Stimulated activated CD4-positive, alpha-beta T cell treated with anti-CD3 and anti-CD28 coated beads, Interleukin-4, amount 100 ng/mL, for 4 hours (primary cell): ENCODE measurements around the gene ZNF541.
"Not testable (repeated sequence)": the region's sequence is repeated elsewhere in the genome, so short reads cannot be mapped to it uniquely, and the experiment has no call there.

Experiments used
- DNase-seq, 2 experiments: peaks; one replicate each; pipeline ENCODE4 v3.0.0-alpha.2; 2020

The ZNF541 gene

GRCh38 chr19:47598407-47599349, 25.7 kb upstream of the ZNF541 start:
- DNase-seq = no peak

- DNase-seq = no peak
Measured at GRCh38 chr19:47595944-47596343, 23.0 kb upstream of the ZNF541 start.

GRCh38 chr19:47593860-47594259, 20.9 kb upstream of the ZNF541 start:
- no peak for DNase-seq

GRCh38 chr19:47589824-47590223, 16.9 kb upstream of the ZNF541 start:
- no peak for DNase-seq

- no peak for DNase-seq
Measured at GRCh38 chr19:47587295-47587694, 14.3 kb upstream of the ZNF541 start.

- not testable (repeated sequence) for DNase-seq
Measured at GRCh38 chr19:47583161-47583560, 10.2 kb upstream of the ZNF541 start.

GRCh38 chr19:47582320-47582909, 9.5 kb upstream of the ZNF541 start:
- DNase-seq = no peak

GRCh38 chr19:47581605-47582319, 8.8 kb upstream of the ZNF541 start:
- no peak for DNase-seq

- no peak for DNase-seq
Measured at GRCh38 chr19:47580397-47580796, 7.4 kb upstream of the ZNF541 start.

GRCh38 chr19:47572635-47573034, 313 bp downstream of the ZNF541 start:
- DNase-seq = no peak

GRCh38 chr19:47569331-47569730, 3.6 kb downstream of the ZNF541 start:
- DNase-seq = no peak

GRCh38 chr19:47564081-47564480, 8.9 kb downstream of the ZNF541 start:
- no peak for DNase-seq

GRCh38 chr19:47561440-47562057, 11.4 kb downstream of the ZNF541 start:
- no peak for DNase-seq

- DNase-seq = no peak
Measured at GRCh38 chr19:47560999-47561398, 11.9 kb downstream of the ZNF541 start.

- DNase-seq = no peak
Measured at GRCh38 chr19:47550129-47550528, 22.8 kb downstream of the ZNF541 start.

- DNase-seq = no peak
Measured at GRCh38 chr19:47549261-47549862, 23.6 kb downstream of the ZNF541 start.

- DNase-seq = no peak
Measured at GRCh38 chr19:47547199-47547598, 25.7 kb downstream of the ZNF541 start.

- DNase-seq = no peak
Measured at GRCh38 chr19:47545061-47545948, 27.6 kb downstream of the ZNF541 start.

- no peak for DNase-seq
Measured at GRCh38 chr19:47544476-47544875, 28.5 kb downstream of the ZNF541 start.

- DNase-seq = no peak
Measured at GRCh38 chr19:47544075-47544474, 28.9 kb downstream of the ZNF541 start.

- no peak for DNase-seq
Measured at GRCh38 chr19:47542030-47542475, 30.9 kb downstream of the ZNF541 start.

GRCh38 chr19:47541518-47541917, 31.4 kb downstream of the ZNF541 start:
- no peak for DNase-seq
